Measurements from ENCODE around the gene ACOT12.

ACOT12 gene

GRCh38 chr5:81393430-81393782 lies 528 bp downstream of the ACOT12 start:
- TF ChIP-seq CTCF (IDR thresholded peaks at IDR 0.05; ENCODE audit: control extremely low read depth, extremely low read depth, low read depth, missing control alignments): no peak
- DNase-seq (ENCODE audit: extremely low spot score): no peak
- POLR2A ChIA-PET: no interaction called here
- CTCF ChIA-PET: interaction anchor here (1.0 to 1.7 kb wide), 2 partner anchors 11 to 772 kb away, joined by 3 to 6 read pairs; no protein-coding TSS in a partner anchor

- CTCF ChIA-PET: no interaction called here
- POLR2A ChIA-PET: no interaction called here
- DNase-seq (ENCODE audit: extremely low spot score): no peak
- no peak for TF ChIP-seq CTCF (IDR thresholded peaks at IDR 0.05; ENCODE audit: control extremely low read depth, extremely low read depth, low read depth, missing control alignments)
Measured at GRCh38 chr5:81389025-81389424, 4.9 kb downstream of the ACOT12 start.

GRCh38 chr5:81388169-81388568 lies 5.8 kb downstream of the ACOT12 start:
- no peak for DNase-seq (ENCODE audit: extremely low spot score)
- POLR2A ChIA-PET: no interaction called here
- TF ChIP-seq CTCF (IDR thresholded peaks at IDR 0.05; ENCODE audit: control extremely low read depth, extremely low read depth, low read depth, missing control alignments): no peak
- CTCF ChIA-PET: no interaction called here

GRCh38 chr5:81383867-81384266 lies 10.1 kb downstream of the ACOT12 start:
- no peak for TF ChIP-seq CTCF (IDR thresholded peaks at IDR 0.05; ENCODE audit: control extremely low read depth, extremely low read depth, low read depth, missing control alignments)
- POLR2A ChIA-PET: no interaction called here
- CTCF ChIA-PET: no interaction called here
- no peak for DNase-seq (ENCODE audit: extremely low spot score)

GRCh38 chr5:81371354-81371876 lies 22.5 kb downstream of the ACOT12 start:
- no peak for DNase-seq (ENCODE audit: extremely low spot score)
- ChIA-PET CTCF (no interaction called here), POLR2A (interaction anchor here (0.6 kb wide), 1 partner anchor 29 kb away, joined by 3 read pairs; no protein-coding TSS in a partner anchor)
- TF ChIP-seq CTCF (IDR thresholded peaks at IDR 0.05; ENCODE audit: control extremely low read depth, extremely low read depth, low read depth, missing control alignments): no peak

GRCh38 chr5:81370912-81371311 lies 23.0 kb downstream of the ACOT12 start:
- no peak for TF ChIP-seq CTCF (IDR thresholded peaks at IDR 0.05; ENCODE audit: control extremely low read depth, extremely low read depth, low read depth, missing control alignments)
- no peak for DNase-seq (ENCODE audit: extremely low spot score)
- ChIA-PET CTCF (no interaction called here), POLR2A (no interaction called here)

- DNase-seq (ENCODE audit: extremely low spot score): no peak
- ChIA-PET POLR2A (no interaction called here), CTCF (interaction anchor here (1.4 kb wide), 1 partner anchor 473 kb away, joined by 3 read pairs; no protein-coding TSS in a partner anchor)
- TF ChIP-seq CTCF (IDR thresholded peaks at IDR 0.05; ENCODE audit: control extremely low read depth, extremely low read depth, low read depth, missing control alignments): no peak
Measured at GRCh38 chr5:81365541-81365940, 28.4 kb downstream of the ACOT12 start.

Data from GM10248 (cell line).